MM.1S (cell line): ENCODE measurements around the gene TNKS1BP1.

Experiments used
- EZH2 ChIP-seq: fragments of 300-600 bp; sonication (generic); optimal IDR thresholded peaks from 2 replicates; pipeline ENCODE3; 2017; ENCODE audit warnings: low read depth, mild to moderate bottlenecking, antibody characterized with exemption, low read length, mixed read lengths
- EZH2phosphoT487 ChIP-seq: fragments of 300-600 bp; sonication (generic); IDR thresholded peaks from 2 replicates; pipeline ENCODE4 v1.6.1; 2018; ENCODE audit warnings: antibody characterized with exemption, low read length
- TF ChIP-seq, protein P1 (sequence below): fragments of 300-600 bp; sonication (generic); IDR thresholded peaks from 2 replicates; pipeline ENCODE4 v1.5.1; 2016; ENCODE audit warnings: antibody characterized with exemption, low read length, mixed read lengths

DNA sequence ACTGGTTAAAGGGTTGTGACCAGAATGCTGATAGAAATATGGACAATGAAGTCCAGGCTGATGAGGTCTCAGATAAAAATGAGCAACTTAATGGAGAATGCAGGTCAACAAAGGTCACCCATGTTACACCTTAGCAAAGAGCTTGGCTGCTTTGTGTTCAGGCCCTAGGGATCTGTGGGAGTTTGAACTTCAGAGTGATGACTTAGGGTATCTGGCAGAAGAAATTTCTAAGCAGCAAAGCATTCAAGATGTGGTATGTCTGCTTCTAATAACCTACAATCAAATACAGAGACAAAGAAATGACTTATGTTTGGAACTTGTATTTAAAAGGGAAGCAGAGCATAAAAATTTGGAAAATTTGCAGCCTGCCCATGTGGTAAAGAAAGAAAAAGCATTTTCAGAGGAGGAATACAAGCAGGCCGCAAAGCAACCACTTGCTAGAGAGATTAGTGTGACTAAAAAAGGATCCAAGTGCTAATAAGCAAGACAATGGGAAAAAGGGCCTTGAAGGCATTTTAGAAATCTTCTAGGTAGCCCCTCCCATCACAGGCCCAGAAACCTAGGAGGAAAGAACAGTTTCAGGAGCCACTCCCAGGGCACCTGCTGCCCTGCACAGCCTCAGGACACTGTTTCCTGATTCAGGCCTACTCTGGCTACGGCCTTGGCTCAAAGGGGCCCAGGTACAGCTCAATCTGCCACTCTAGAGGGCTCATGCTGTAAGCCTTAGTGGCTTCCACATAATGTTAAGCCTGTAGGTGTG, 41.3 kb downstream of the TNKS1BP1 start:
- TF ChIP-seq, protein P1, sequence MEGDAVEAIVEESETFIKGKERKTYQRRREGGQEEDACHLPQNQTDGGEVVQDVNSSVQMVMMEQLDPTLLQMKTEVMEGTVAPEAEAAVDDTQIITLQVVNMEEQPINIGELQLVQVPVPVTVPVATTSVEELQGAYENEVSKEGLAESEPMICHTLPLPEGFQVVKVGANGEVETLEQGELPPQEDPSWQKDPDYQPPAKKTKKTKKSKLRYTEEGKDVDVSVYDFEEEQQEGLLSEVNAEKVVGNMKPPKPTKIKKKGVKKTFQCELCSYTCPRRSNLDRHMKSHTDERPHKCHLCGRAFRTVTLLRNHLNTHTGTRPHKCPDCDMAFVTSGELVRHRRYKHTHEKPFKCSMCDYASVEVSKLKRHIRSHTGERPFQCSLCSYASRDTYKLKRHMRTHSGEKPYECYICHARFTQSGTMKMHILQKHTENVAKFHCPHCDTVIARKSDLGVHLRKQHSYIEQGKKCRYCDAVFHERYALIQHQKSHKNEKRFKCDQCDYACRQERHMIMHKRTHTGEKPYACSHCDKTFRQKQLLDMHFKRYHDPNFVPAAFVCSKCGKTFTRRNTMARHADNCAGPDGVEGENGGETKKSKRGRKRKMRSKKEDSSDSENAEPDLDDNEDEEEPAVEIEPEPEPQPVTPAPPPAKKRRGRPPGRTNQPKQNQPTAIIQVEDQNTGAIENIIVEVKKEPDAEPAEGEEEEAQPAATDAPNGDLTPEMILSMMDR = no peak
- TF ChIP-seq EZH2 (no peak), EZH2phosphoT487 (no peak)
